Smooth muscle cell (in vitro differentiated cells): ENCODE data around the gene KLF17. TPM values are rescaled to one million over a fixed set of nuclear protein-coding genes. Genes with fewer than 3 reads are reported as not detected.

Experiments
- DNase-seq: peaks from one replicate; lab custom pipeline; 2025; ENCODE audit not compliant: unreplicated experiment; lab: John Stamatoyannopoulos, UW
- H2AFZ ChIP-seq: fragments of 200-600 bp; sonication (generic); 2 replicates; pipeline ENCODE4 v1.6.0; 2016; ENCODE audit warnings: antibody characterized with exemption, low read depth, mild to moderate bottlenecking
- H3F3A ChIP-seq: fragments of 200-600 bp; sonication (generic); 2 replicates; pipeline ENCODE4 v1.6.0; 2017; ENCODE audit warnings: antibody characterized with exemption, low read depth
- H3K27ac ChIP-seq: fragments of 200-600 bp; sonication (generic); 2 replicates; pipeline ENCODE4 v1.5.1; 2016; ENCODE audit warnings: low read depth, mild to moderate bottlenecking
- H3K27me3 ChIP-seq: fragments of 200-600 bp; sonication (generic); 2 replicates; pipeline ENCODE4 v1.6.1; 2016; ENCODE audit warnings: low read depth, mild to moderate bottlenecking
- H3K36me3 ChIP-seq: fragments of 200-600 bp; sonication (generic); 2 replicates; pipeline ENCODE4 v1.5.1; 2016; ENCODE audit warnings: low read depth
- H3K4me1 ChIP-seq: fragments of 200-600 bp; sonication (generic); 2 replicates; pipeline ENCODE4 v1.5.1; 2016; ENCODE audit warnings: low read depth
- H3K4me2 ChIP-seq: fragments of 200-600 bp; sonication (generic); 2 replicates; pipeline ENCODE4 v1.6.0; 2016; ENCODE audit warnings: mild to moderate bottlenecking
- H3K4me3 ChIP-seq: fragments of 200-600 bp; sonication (generic); 2 replicates; pipeline ENCODE4 v1.5.1; 2016; ENCODE audit warnings: mild to moderate bottlenecking
- H3K79me2 ChIP-seq: fragments of 200-600 bp; sonication (generic); 2 replicates; pipeline ENCODE4 v1.6.0; 2016; ENCODE audit warnings: low read depth, mild to moderate bottlenecking
- H3K9ac ChIP-seq: fragments of 200-600 bp; sonication (generic); 2 replicates; pipeline ENCODE4 v1.6.0; 2016; ENCODE audit warnings: low read depth
- H3K9me3 ChIP-seq: fragments of 200-600 bp; sonication (generic); replicated peaks from 2 replicates; pipeline ENCODE4 v1.5.1; 2016; ENCODE audit warnings: low read depth
- H4K20me1 ChIP-seq: fragments of 200-600 bp; sonication (generic); 2 replicates; pipeline ENCODE4 v1.6.0; 2016; ENCODE audit warnings: low read depth
- CTCF ChIP-seq: fragments of 200-600 bp; sonication (generic); IDR thresholded peaks from 2 replicates; pipeline ENCODE4 v1.5.1; 2017; ENCODE audit warnings: borderline replicate concordance, mild to moderate bottlenecking, antibody characterized with exemption; ENCODE audit not compliant: insufficient read depth, poor library complexity, severe bottlenecking
- WGBS: methylation state at CpG from one replicate; pipeline ENCODE4 v1.1.7; 2016; ENCODE audit warnings: low lambda C conversion rate; 5-methylcytosine and 5-hydroxymethylcytosine counted together
- polyA plus RNA-seq: library from polyadenylated mRNA; unstranded; fragments of >200 nt; fragmentation: Nextera tagmentation; extraction: Ambion mirVana; gene quantifications from 2 replicates; pipeline ENCODE4 v1.2.1, GENCODE V29; 2016
- total RNA-seq: library from RNA; depleted of rRNA; stranded (reverse); fragments of >200 nt; gene quantifications from 2 replicates; pipeline ENCODE4 v1.2.3, GENCODE V29; 2014

KLF17 gene
- total and polyA plus RNA-seq, 2 experiments from 2014 or later: 0.04 TPM; not detected in 1

GRCh38 chr1:44144962-44145756, 26.5 kb downstream of the KLF17 start:
- TF ChIP-seq CTCF: no peak
- whole genome bisulfite sequencing: 94% methylated on average over 2 of the region's 2 CpGs
- Histone ChIP-seq H3K79me2 (no peaks in the 10 kb centered on the region), H3K36me3 (no peaks in the 10 kb centered on the region), H3K9me3 (peaks cover 3% of the 10 kb centered on the region), H3K4me1 (no peaks in the 10 kb centered on the region), H3K27ac (no peak overlapping the region), H2AFZ (no peak overlapping the region), H3K9ac (no peak overlapping the region), H3K4me3 (no peak overlapping the region), H4K20me1 (no peaks in the 10 kb centered on the region), H3K4me2 (no peak overlapping the region), H3F3A (no peaks in the 10 kb centered on the region), H3K27me3 (no peaks in the 10 kb centered on the region)
- DNase-seq: no peak

GRCh38 chr1:44146536-44147361, 28.1 kb downstream of the KLF17 start:
- no peaks in the 10 kb centered on the region for H3K79me2 ChIP-seq
- no peaks in the 10 kb centered on the region for H3F3A ChIP-seq
- 93% methylated on average over 28 of the region's 28 CpGs for WGBS
- H2AFZ ChIP-seq: no peak overlapping the region
- H3K4me3 ChIP-seq: no peak overlapping the region
- no peak overlapping the region for H3K4me2 ChIP-seq
- no peaks in the 10 kb centered on the region for H3K36me3 ChIP-seq
- no peaks in the 10 kb centered on the region for H4K20me1 ChIP-seq
- no peak overlapping the region for H3K27ac ChIP-seq
- no peak for DNase-seq
- H3K27me3 ChIP-seq: no peaks in the 10 kb centered on the region
- no peak overlapping the region for H3K9ac ChIP-seq
- H3K9me3 ChIP-seq: peaks cover 3% of the 10 kb centered on the region
- no peak for TF ChIP-seq CTCF
- no peaks in the 10 kb centered on the region for H3K4me1 ChIP-seq

GRCh38 chr1:44147582-44147981, 29.0 kb downstream of the KLF17 start:
- Histone ChIP-seq H3K4me1 (no peaks in the 10 kb centered on the region), H3K27me3 (no peaks in the 10 kb centered on the region), H3K9me3 (peaks cover 3% of the 10 kb centered on the region), H3K36me3 (no peaks in the 10 kb centered on the region), H3K4me3 (no peak overlapping the region), H3K79me2 (no peaks in the 10 kb centered on the region), H3K9ac (no peak overlapping the region), H3F3A (no peaks in the 10 kb centered on the region), H2AFZ (no peak overlapping the region), H3K4me2 (no peak overlapping the region), H3K27ac (no peak overlapping the region), H4K20me1 (no peaks in the 10 kb centered on the region)
- TF ChIP-seq CTCF: no peak
- WGBS: 94% methylated on average over 3 of the region's 3 CpGs
- no peak for DNase-seq
